Lung (tissue), 12 donors: ENCODE measurements around the gene NAE1. TPM values are rescaled to one million over a fixed set of nuclear protein-coding genes. Genes with fewer than 3 reads are reported as not detected.

ENCODE experiments used
- ATAC-seq: fragments of 200-7000 bp; cut with Tn5 transposase; one replicate; pipeline ENCODE4 v1.9.1; 2020; ENCODE audit warnings: moderate number of reproducible peaks; ENCODE audit not compliant: insufficient read depth, low FRiP score
- DNase-seq, 3 donors: peaks; one replicate each; pipeline ENCODE4 v3.0.0-alpha.2; 2013 to 2017
- H3K27ac ChIP-seq, 2 donors: one replicate each; pipeline ENCODE4 v1.5.1; 2013; ENCODE audit warnings: mild to moderate bottlenecking in 2 of 2, moderate library complexity in 2 of 2, control low read depth in 1 of 2, inconsistent platforms in 1 of 2, low read depth in 1 of 2, low read length in 1 of 2
- H3K27me3 ChIP-seq, 3 donors: one replicate each; pipeline ENCODE4 v1.5.1; 2013; ENCODE audit warnings: low read length in 2 of 3; ENCODE audit not compliant: control insufficient read depth in 3 of 3, insufficient read depth in 3 of 3
- H3K36me3 ChIP-seq, 4 donors: one replicate each; pipeline ENCODE4 v1.5.1; 2013; ENCODE audit warnings: low read length in 4 of 4, mild to moderate bottlenecking in 1 of 4, moderate library complexity in 1 of 4; ENCODE audit not compliant: control insufficient read depth in 4 of 4, insufficient read depth in 4 of 4
- H3K4me1 ChIP-seq, 5 donors: one replicate each; pipeline ENCODE4 v1.5.1; 2013; ENCODE audit warnings: low read length in 5 of 5, mild to moderate bottlenecking in 2 of 5, moderate library complexity in 1 of 5; ENCODE audit not compliant: control insufficient read depth in 5 of 5, insufficient read depth in 5 of 5
- H3K4me3 ChIP-seq: one replicate; pipeline ENCODE4 v1.5.1; 2013; ENCODE audit warnings: mild to moderate bottlenecking, control low read depth, moderate library complexity
- H3K9ac ChIP-seq, 2 donors: one replicate each; pipeline ENCODE4 v1.5.1; 2013; ENCODE audit warnings: low read length in 2 of 2, control low read depth in 1 of 2; ENCODE audit not compliant: insufficient read depth in 1 of 2
- H3K9me3 ChIP-seq, 4 donors: one replicate each; pipeline ENCODE4 v1.5.1; 2013; ENCODE audit warnings: low read length in 3 of 4, mild to moderate bottlenecking in 1 of 4, moderate library complexity in 1 of 4; ENCODE audit not compliant: control insufficient read depth in 4 of 4, insufficient read depth in 3 of 4
- CTCF ChIP-seq: IDR thresholded peaks from 2 replicates; pipeline ENCODE4 v1.5.1; 2012; ENCODE audit warnings: mild to moderate bottlenecking; ENCODE audit errors: control extremely low read depth, extremely low read depth
- WGBS, 2 donors: extraction: QIAGEN DNeasy Blood & Tissue Kit; methylation state at CpG; one replicate each; pipeline ENCODE4 v1.1.7; 2013; 5-methylcytosine and 5-hydroxymethylcytosine counted together
- polyA plus RNA-seq, 2 donors: library from polyadenylated mRNA; stranded (reverse); fragments of 200-250 nt; gene quantifications; one replicate each; pipeline ENCODE4 v1.2.1, GENCODE V29; 2013
- total RNA-seq, 2 donors: library from RNA; depleted of rRNA in 1 of 2; stranded (reverse); fragments of >200 nt in 1 of 2; gene quantifications; one replicate each; pipeline ENCODE4 v1.2.1, GENCODE V29; 2014 to 2021
- donor health status: control.
- donor health status: control.
- donor health status: Bipolar disorder and iron deficiency.
- donor health status: healthy.
- donor health status: DM: yes; HTN: yes; CAD: no.

NAE1 gene
- total and polyA plus RNA-seq, 4 donors: 24.2 to 64.4 (median 29.1) TPM

GRCh38 chr16:66809765-66810164, 21.0 kb downstream of the NAE1 start:
- 95% methylated on average over 4 of the region's 4 CpGs for WGBS, 2 donors
- H3K4me3 ChIP-seq: no peak overlapping the region
- no peak overlapping the region for H3K27ac ChIP-seq
- no peaks in the 10 kb centered on the region for H3K9me3 ChIP-seq
- peaks cover 22 to 52% (median 37%) of the 10 kb centered on the region in 4 donors for H3K36me3 ChIP-seq
- TF ChIP-seq CTCF: no peak
- H3K27me3 ChIP-seq: no peaks in the 10 kb centered on the region
- no peak for DNase-seq
- H3K9ac ChIP-seq: no peak overlapping the region
- H3K4me1 ChIP-seq: no peaks in the 10 kb centered on the region
- no peak for ATAC-seq

GRCh38 chr16:66802159-66802558, 28.6 kb downstream of the NAE1 start:
- no peak for ATAC-seq
- WGBS, 2 donors: 71 to 86% methylated on average over 5 of the region's 5 CpGs

GRCh38 chr16:66801320-66802105, 29.3 kb downstream of the NAE1 start, which contains the start of gene TERB1:
Gene TERB1, minus strand, starts transcription at chr16:66801584. Its CDS starts 4,786 bp downstream, at chr16:66796798.
- TF ChIP-seq CTCF: no peak
- Histone ChIP-seq H3K4me1 (no peaks in the 10 kb centered on the region), H3K9me3 (no peaks in the 10 kb centered on the region), H3K9ac (no peak within 1 kb of the TSS), H3K36me3 (peaks cover 13 to 22% (median 15%) of the 10 kb centered on the region in 4 donors), H3K27me3 (no peaks in the 10 kb centered on the region), H3K4me3 (no peak within 1 kb of the TSS), H3K27ac (no peak within 1 kb of the TSS)
- DNase-seq (no peak), ATAC-seq (no peak)
- 93 to 94% methylated on average over 56 of the region's 56 CpGs for WGBS, 2 donors

More at GRCh38 chr16:66802159-66802558, 28.6 kb downstream of the NAE1 start:
- H3K4me1 ChIP-seq: no peaks in the 10 kb centered on the region
- DNase-seq: no peak
- no peaks in the 10 kb centered on the region for H3K27me3 ChIP-seq
- H3K27ac ChIP-seq: no peak overlapping the region
- TF ChIP-seq CTCF: no peak
- H3K9me3 ChIP-seq: no peaks in the 10 kb centered on the region
- H3K4me3 ChIP-seq: no peak overlapping the region
- peaks cover 15 to 25% (median 18%) of the 10 kb centered on the region in 4 donors for H3K36me3 ChIP-seq
- H3K9ac ChIP-seq: no peak overlapping the region
